AG09309 (cell line): ENCODE measurements around the gene AUTS2.

Experiments used
- DNase-seq: peaks from one replicate; pipeline ENCODE4 v3.0.0-alpha.2; 2010; ENCODE audit warnings: low read depth
- H3K4me3 ChIP-seq: 2 replicates; pipeline ENCODE4 v1.5.1; 2011; ENCODE audit warnings: mild to moderate bottlenecking, low read depth, low read length, moderate library complexity; ENCODE audit not compliant: control insufficient read depth
- TF ChIP-seq, protein P1 (sequence below): IDR thresholded peaks from 2 replicates; pipeline ENCODE4 v1.5.1; 2011; ENCODE audit warnings: mild to moderate bottlenecking, low read depth, low read length, inconsistent platforms; ENCODE audit not compliant: insufficient read depth, control insufficient read depth; ENCODE audit errors: missing control alignments

AUTS2 gene

DNA sequence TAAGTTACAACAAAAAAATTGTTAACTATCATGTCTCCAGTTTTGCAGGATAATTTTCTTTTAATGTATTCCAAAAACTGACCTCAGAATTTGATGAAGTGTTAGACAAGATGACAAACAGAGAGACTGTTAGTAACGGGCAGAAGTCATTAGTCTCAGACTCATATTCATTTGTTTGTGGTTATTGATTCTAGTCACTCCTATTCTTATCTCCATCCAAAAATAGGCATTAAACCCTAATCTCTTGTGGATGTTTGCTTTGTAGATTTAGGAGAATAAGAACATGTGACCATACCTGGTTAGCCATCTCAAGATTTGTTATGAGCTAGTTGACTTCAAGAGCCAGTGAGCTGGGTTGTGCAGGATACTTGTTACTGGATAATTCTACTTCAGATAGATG is 261.1 kb downstream of the AUTS2 start:
- TF ChIP-seq, protein P1, sequence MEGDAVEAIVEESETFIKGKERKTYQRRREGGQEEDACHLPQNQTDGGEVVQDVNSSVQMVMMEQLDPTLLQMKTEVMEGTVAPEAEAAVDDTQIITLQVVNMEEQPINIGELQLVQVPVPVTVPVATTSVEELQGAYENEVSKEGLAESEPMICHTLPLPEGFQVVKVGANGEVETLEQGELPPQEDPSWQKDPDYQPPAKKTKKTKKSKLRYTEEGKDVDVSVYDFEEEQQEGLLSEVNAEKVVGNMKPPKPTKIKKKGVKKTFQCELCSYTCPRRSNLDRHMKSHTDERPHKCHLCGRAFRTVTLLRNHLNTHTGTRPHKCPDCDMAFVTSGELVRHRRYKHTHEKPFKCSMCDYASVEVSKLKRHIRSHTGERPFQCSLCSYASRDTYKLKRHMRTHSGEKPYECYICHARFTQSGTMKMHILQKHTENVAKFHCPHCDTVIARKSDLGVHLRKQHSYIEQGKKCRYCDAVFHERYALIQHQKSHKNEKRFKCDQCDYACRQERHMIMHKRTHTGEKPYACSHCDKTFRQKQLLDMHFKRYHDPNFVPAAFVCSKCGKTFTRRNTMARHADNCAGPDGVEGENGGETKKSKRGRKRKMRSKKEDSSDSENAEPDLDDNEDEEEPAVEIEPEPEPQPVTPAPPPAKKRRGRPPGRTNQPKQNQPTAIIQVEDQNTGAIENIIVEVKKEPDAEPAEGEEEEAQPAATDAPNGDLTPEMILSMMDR, result no peak
- DNase-seq, result no peak
- H3K4me3 ChIP-seq, result no peak overlapping the region

DNA sequence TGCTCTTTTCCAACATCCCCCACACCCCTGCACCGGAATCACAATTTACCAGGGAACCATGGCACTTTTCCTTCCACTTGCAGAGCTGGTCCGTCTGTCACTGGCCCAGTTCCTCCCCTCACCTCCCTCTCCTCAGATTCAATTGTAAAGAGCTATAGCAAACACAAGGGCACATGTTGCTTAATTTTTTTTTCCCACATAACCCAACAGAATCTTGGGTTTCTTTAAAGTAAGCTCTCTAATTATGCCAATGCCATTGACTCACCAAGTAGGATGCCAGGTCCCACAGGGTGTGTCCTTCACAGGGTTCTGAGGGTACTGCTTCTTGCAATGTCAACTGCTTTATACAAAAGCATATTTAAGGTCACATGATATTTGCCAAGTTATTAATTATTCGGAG is 262.2 kb downstream of the AUTS2 start:
- no peak overlapping the region for H3K4me3 ChIP-seq
- no peak for DNase-seq
- TF ChIP-seq, protein P1, result no peak

DNA sequence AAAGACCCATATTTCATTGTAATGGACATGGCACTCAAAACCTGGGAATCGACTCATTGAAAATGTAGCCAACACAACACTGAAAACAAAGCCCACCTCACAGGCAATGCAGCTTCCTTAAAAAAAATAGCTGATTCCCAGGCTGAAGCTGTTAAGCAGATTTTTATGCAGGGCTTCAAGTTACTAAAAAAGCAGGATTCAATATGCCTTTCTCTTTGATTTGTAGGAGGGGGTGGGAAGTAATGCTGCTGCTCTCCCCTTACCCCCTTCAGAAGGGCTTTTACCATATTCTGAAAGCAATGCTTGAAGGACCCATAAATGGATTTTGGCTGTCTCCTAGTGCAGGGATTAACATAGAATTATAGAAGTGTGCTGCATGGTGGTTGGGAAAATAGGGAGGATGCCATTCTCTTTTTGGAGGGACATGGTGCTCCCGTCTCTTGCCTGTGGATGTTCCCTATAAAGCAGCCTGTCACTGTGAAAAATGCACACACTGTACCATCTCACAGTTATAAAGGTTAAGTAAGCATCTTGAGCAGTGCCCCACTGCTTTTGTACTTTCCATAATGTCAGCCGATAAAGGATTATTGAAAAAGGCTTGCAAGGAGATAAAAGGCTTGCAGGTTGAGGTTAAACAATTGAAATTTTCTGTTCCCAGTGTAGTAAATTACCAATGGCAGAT is 262.8 kb downstream of the AUTS2 start:
- DNase-seq, result no peak
- TF ChIP-seq, protein P1, result no peak

DNA sequence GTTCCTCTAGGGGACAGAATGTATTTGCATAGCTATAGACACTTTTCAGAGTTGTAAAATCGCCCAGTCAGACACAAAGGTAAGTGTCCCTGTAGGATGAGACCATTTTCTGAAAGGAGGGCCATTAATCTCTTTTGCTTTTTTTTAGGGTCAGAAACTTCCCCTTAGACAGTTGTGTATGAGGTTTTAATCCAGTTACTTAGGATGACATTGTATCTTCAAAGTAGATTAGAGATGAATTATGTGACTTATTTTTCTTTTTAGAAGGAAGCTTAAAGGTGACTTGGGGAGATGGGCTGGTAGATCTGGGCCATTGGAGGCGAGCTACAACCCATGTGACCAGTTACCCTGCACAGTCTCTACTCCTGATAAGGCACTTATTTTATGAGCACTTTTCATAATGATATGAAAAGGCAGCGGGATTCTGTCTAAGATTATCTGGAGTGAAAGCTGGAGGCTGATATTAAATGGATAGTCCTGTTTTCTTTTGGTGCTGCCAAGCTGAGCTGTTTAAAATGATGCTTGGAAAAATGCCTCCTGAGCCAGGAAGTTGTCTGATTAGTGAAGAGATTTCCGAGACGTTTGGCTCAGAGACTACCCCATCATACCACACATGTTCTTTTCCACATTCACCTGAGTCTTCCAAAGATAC is 264.3 kb downstream of the AUTS2 start:
- no peak overlapping the region for H3K4me3 ChIP-seq
- DNase-seq, result no peak
- TF ChIP-seq, protein P1, result no peak

More for the DNA sequence above, 262.8 kb downstream of the AUTS2 start:
- no peak overlapping the region for H3K4me3 ChIP-seq

DNA sequence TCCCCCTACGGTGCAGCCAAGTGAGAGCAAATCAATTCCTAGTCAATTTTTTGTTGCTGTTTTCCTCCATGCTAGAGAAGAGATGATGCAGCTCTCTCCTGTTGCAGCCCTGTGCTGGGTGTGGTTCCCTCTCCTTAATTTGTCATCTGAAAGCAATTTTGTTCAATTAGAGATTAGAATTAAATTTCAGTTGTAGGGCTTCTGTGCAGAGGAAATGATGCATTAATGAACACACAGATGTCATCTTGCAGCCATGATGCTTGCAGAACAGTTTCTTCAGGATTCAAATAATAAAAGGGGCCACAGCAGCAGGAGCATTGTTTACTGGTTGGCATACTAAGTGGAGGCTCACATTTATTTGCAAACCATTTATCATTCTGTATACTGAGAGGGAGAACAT is 266.0 kb downstream of the AUTS2 start:
- TF ChIP-seq, protein P1, result no peak
- no peak overlapping the region for H3K4me3 ChIP-seq
- DNase-seq, result no peak

GRCh38 chr7:69864822-69865221 is 266.5 kb downstream of the AUTS2 start:
- H3K4me3 ChIP-seq, result no peak overlapping the region
- DNase-seq, result no peak

More at GRCh38 chr7:69864822-69865221, 266.5 kb downstream of the AUTS2 start:
- TF ChIP-seq, protein P1, result no peak
